HL-60 (cell line): Measurements from ENCODE around the gene GDAP2.

Experiments used
- DNase-seq, 2 experiments: peaks; one replicate each; pipeline ENCODE4 v3.0.0-alpha.2; 2010 to 2020; ENCODE audit warnings: low read depth in 1 of 2, low spot score in 1 of 2
- H3K27ac ChIP-seq: fragments of 250-450 bp; sonication (Bioruptor Pico); replicated peaks from 2 replicates; pipeline ENCODE4 v1.5.1; 2020; ENCODE audit warnings: mild to moderate bottlenecking, moderate library complexity
- H3K27me3 ChIP-seq: fragments of 250-450 bp; sonication (Bioruptor Pico); 2 replicates; pipeline ENCODE4 v1.5.1; 2021; ENCODE audit warnings: mild to moderate bottlenecking, moderate library complexity; ENCODE audit not compliant: insufficient read depth, poor library complexity, severe bottlenecking
- H3K4me3 ChIP-seq: replicated peaks from 2 replicates; pipeline ENCODE4 v1.5.1; 2011; ENCODE audit warnings: mild to moderate bottlenecking, control low read depth, low read length; ENCODE audit not compliant: insufficient read depth
- GABPA ChIP-seq: IDR thresholded peaks from 2 replicates; pipeline ENCODE4 v1.6.1; 2012; ENCODE audit warnings: low read depth
- POLR2AphosphoS5 ChIP-seq: IDR thresholded peaks from 2 replicates; pipeline ENCODE4 v1.6.1; 2012; ENCODE audit warnings: low read depth
- REST ChIP-seq: IDR thresholded peaks from 2 replicates; pipeline ENCODE4 v1.6.1; 2012; ENCODE audit warnings: low read depth; ENCODE audit not compliant: insufficient replicate concordance
- SPI1 ChIP-seq: IDR thresholded peaks from 2 replicates; pipeline ENCODE4 v1.6.1; 2012; ENCODE audit warnings: low read depth, mild to moderate bottlenecking, borderline replicate concordance
- TF ChIP-seq, protein P1 (sequence below): IDR thresholded peaks from one replicate; pipeline ENCODE4 v1.5.1; 2011; ENCODE audit warnings: low read length, control low read depth, inconsistent platforms; ENCODE audit not compliant: insufficient read depth

The GDAP2 gene

GRCh38 chr1:117933769-117934168 lies 4.3 kb upstream of the GDAP2 start:
- Histone ChIP-seq H3K27ac (no peak overlapping the region), H3K4me3 (no peak overlapping the region), H3K27me3 (no peaks in the 10 kb centered on the region)
- TF ChIP-seq SPI1 (no peak), GABPA (no peak), REST (no peak), POLR2AphosphoS5 (no peak)
- TF ChIP-seq, protein P1, sequence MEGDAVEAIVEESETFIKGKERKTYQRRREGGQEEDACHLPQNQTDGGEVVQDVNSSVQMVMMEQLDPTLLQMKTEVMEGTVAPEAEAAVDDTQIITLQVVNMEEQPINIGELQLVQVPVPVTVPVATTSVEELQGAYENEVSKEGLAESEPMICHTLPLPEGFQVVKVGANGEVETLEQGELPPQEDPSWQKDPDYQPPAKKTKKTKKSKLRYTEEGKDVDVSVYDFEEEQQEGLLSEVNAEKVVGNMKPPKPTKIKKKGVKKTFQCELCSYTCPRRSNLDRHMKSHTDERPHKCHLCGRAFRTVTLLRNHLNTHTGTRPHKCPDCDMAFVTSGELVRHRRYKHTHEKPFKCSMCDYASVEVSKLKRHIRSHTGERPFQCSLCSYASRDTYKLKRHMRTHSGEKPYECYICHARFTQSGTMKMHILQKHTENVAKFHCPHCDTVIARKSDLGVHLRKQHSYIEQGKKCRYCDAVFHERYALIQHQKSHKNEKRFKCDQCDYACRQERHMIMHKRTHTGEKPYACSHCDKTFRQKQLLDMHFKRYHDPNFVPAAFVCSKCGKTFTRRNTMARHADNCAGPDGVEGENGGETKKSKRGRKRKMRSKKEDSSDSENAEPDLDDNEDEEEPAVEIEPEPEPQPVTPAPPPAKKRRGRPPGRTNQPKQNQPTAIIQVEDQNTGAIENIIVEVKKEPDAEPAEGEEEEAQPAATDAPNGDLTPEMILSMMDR, result no peak
- no peak for DNase-seq

- TF ChIP-seq REST (no peak), SPI1 (no peak), POLR2AphosphoS5 (no peak)
- Histone ChIP-seq H3K27me3 (no peaks in the 10 kb centered on the region), H3K27ac (no peak overlapping the region), H3K4me3 (no peak overlapping the region)
- no peak for DNase-seq
Measured at GRCh38 chr1:117932576-117932975, 3.2 kb upstream of the GDAP2 start.

DNA sequence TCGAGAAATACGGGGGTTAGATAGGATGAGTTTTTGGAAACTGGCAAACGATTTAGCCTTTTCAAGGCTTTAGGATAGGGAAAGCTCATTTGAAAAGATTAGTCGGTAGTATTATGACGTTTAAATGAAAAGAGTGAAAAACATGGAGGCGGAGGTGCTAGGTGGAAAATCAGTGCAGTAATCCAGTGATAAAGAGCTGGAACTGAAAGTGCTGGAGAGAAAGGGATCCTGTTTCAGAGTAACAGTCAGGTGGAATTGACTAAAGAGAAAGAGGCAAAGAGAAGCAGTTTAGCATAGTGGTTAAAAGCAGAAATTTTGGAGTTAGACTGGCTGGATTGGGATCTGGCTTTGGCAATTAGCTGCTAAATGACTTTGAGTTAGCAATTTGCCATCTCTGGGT lies 1.1 kb upstream of the GDAP2 start:
- no peak for DNase-seq
- peak overlapping the region; percentile 66 for H3K27ac ChIP-seq
- no peaks in the 10 kb centered on the region for H3K27me3 ChIP-seq
- peak overlapping the region; percentile 93 for H3K4me3 ChIP-seq
- TF ChIP-seq, protein P1, result no peak
- TF ChIP-seq GABPA (no peak), REST (no peak), POLR2AphosphoS5 (no peak), SPI1 (no peak)

GRCh38 chr1:117930173-117930447 lies 689 bp upstream of the GDAP2 start:
- no peak for DNase-seq
- Histone ChIP-seq H3K4me3 (peak overlapping the region; percentile 93), H3K27ac (peak overlapping the region; percentile 66), H3K27me3 (no peaks in the 10 kb centered on the region)
- TF ChIP-seq SPI1, result no peak
- no peak for TF ChIP-seq REST
- TF ChIP-seq, protein P1, result no peak
- no peak for TF ChIP-seq GABPA
- TF ChIP-seq POLR2AphosphoS5, result no peak
